Stimulated activated CD4-positive, alpha-beta T cell treated with anti-CD3 and anti-CD28 coated beads, TNF-alpha, amount 100 ng/mL, for 1 hour (primary cell): ENCODE measurements around the gene FAM162B.
"Not testable (repeated sequence)": the region's sequence is repeated elsewhere in the genome, so short reads cannot be mapped to it uniquely, and the experiment has no call there.

ENCODE experiments used
- DNase-seq, 3 donors: peaks; one replicate each; pipeline ENCODE4 v3.0.0-alpha.2; 2020; ENCODE audit warnings: low read depth in 3 of 3, low spot score in 1 of 3

The FAM162B gene

GRCh38 chr6:116764961-116765841 is at the start of gene FAM162B:
FAM162B (minus strand) TSS chr6:116765719; CDS start chr6:116765576, 143 bp downstream.
- no peak for DNase-seq

GRCh38 chr6:116812051-116812650 is 46.6 kb upstream of the FAM162B start:
- DNase-seq: no peak

- DNase-seq: no peak
Observed at GRCh38 chr6:116801971-116802370, 36.5 kb upstream of the FAM162B start.

- DNase-seq: no peak
Observed at GRCh38 chr6:116799945-116800344, 34.4 kb upstream of the FAM162B start.

GRCh38 chr6:116797585-116797984 is 32.1 kb upstream of the FAM162B start:
- DNase-seq: no peak

- no peak for DNase-seq
Observed at GRCh38 chr6:116793224-116793623, 27.7 kb upstream of the FAM162B start.

GRCh38 chr6:116783852-116784251 is 18.3 kb upstream of the FAM162B start:
- DNase-seq: no peak

DNA sequence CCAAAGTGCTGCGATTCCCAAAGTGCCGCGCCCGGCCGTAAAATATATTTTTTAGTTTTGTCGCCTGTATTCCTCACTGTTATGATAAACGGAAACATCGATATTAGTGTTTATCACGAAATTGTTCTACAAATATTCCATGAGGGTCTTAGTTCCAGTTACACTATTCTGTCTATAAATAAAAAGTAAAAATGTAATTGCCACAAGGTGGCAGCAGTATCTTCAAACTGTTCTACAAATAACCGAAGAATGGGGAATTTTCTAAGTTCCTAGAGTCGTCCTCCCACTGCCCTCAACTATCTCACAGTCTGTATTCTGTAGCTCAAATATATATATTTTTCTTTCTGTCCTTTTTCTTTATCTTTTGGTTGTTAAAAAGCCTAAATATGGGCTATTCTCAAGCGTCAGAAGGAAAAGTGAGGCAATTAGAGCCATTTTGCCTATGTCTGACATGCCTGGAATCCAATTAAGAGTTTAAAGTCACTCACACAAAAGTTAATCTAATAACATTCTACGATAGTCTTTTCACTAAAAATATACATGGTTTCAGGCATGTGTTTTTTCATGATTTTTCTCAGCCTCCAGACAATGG is 14.2 kb upstream of the FAM162B start:
- no peak for DNase-seq

GRCh38 chr6:116773886-116774285 is 8.4 kb upstream of the FAM162B start:
- no peak for DNase-seq

DNA sequence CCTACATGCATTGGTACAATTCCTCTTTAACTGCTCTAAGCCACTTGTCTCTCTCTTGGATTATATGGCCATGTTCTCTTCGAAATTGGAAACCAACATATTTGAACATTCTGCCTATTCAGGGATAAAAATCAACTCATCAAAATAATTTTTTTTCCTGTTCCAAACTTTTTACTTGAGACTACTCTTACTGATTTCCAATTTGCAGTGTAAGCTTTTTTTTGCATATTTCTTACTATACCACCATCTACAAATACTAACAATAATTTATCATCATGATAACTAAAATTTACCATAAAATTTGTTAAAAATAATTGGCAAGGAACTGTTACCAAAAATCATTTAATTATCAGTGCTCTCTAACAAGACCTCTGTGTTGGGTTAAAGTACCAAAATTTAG is 6.9 kb upstream of the FAM162B start:
- no peak for DNase-seq

- no peak for DNase-seq
Observed at GRCh38 chr6:116767715-116768114, 2.2 kb upstream of the FAM162B start.

GRCh38 chr6:116766506-116767176 is 1.1 kb upstream of the FAM162B start:
- no peak for DNase-seq

- DNase-seq: no peak
Observed at GRCh38 chr6:116764629-116764960, 924 bp downstream of the FAM162B start.

DNA sequence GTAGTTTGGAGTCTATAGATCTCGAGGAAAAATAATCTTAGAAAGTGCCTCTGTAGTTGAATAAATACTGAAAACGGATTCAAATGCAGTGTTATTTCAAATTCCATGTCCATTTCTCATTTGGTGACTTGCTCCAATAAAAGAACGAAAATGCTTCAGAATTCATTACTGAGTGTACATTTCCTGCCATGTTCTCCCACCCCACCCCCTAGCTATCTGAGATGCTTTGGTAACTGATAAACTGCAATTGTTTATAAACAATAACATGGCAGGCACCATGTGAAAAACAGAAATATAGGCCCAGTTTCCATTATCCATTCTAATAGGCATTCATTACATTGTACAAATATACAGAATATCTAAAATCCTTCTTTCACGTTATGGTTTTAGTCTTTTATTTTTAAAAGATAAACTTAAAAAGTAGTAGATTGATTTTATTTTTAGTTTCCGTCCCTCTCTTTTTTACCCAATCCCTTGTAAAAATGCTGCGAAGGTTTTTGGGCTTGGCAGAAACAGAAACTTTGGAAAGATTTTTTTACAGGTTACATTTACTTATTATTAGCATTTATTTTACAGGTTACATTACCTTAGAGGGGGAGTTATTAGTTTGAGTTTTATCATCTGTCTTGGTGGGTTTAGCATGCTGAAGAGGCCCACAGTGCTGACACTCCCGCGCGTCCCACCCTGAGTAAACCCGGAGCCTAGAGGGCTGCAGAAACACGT is 1.5 kb downstream of the FAM162B start:
- no peak for DNase-seq

DNA sequence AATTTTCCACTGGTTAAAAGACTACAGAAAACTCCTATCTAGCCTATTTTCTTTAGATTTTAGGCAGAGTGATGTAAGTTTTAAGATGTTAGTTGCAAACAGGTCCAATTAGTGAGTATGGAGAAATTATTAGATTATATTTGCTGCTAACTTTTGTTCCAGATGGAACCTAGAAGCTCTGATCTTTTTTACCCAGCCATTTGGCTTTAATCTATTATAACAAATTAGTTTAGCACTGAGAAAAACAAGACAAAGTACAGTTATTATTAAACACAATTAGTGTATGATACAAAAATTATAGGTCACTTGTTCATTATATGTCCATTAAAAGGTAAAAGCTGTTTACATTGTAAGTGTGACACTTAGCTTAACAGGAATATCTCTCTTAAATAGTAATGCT is 2.5 kb downstream of the FAM162B start:
- no peak for DNase-seq

GRCh38 chr6:116762235-116762634 is 3.3 kb downstream of the FAM162B start:
- no peak for DNase-seq

DNA sequence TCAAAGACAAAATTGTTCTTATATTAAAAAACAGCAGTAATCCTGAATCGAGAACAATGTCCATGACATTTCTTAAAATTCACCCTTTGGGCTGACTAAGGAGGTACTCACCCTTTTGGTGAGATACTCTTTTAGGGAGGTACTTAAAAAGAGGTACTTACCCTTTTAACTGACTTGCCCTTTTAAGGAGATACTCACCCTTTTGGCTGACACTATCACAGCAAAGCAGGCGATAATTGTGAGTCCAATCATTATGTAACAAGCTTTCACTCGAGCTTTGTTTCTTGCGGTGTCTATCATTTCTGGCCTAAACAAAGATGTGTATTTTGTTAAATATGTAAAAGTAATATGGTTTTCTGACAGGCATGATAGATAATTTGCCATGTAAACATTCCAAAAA is 3.7 kb downstream of the FAM162B start:
- no peak for DNase-seq

GRCh38 chr6:116745176-116745575 is 20.3 kb downstream of the FAM162B start:
- no peak for DNase-seq

- DNase-seq: no peak
Observed at GRCh38 chr6:116741571-116741970, 23.9 kb downstream of the FAM162B start.

- not testable (repeated sequence) for DNase-seq
Observed at GRCh38 chr6:116740486-116740885, 25.0 kb downstream of the FAM162B start.

- no peak for DNase-seq
Observed at GRCh38 chr6:116737004-116737403, 28.5 kb downstream of the FAM162B start.
